Stimulated activated naive B cell treated with anti-CD40 and anti-IgM and Interleukin-4, amounts not matched to agents 10 μg/mL and 1 μg/mL and 100 μg/mL, for 72 hours (primary cell): ENCODE results near the gene RNF40.

Experiments
- ATAC-seq, 2 donors: fragments of 150-1000 bp; cut with Tn5 transposase; replicated peaks; 2 replicates each; pipeline ENCODE4 v1.10.0; 2021; ENCODE audit warnings: moderate library complexity in 1 of 2
- DNase-seq: peaks from one replicate; pipeline ENCODE4 v3.0.0; 2021
- H3K27ac Mint-ChIP-seq: one replicate; pipeline ENCODE4 v1.8.0; 2022; ENCODE audit warnings: mild to moderate bottlenecking, mixed read lengths
- H3K27me3 Mint-ChIP-seq, 2 donors: one replicate each; pipeline ENCODE4 v1.8.0; 2022; ENCODE audit warnings: mixed read lengths in 2 of 2
- H3K36me3 Mint-ChIP-seq, 2 donors: one replicate each; pipeline ENCODE4 v1.8.0; 2022; ENCODE audit warnings: mixed read lengths in 2 of 2, mild to moderate bottlenecking in 1 of 2
- H3K4me1 Mint-ChIP-seq, 2 donors: one replicate each; pipeline ENCODE4 v1.8.0; 2022; ENCODE audit warnings: mixed read lengths in 2 of 2, mild to moderate bottlenecking in 1 of 2
- H3K4me3 Mint-ChIP-seq, 2 donors: one replicate each; pipeline ENCODE4 v1.8.0; 2022; ENCODE audit warnings: mild to moderate bottlenecking in 2 of 2, mixed read lengths in 2 of 2, moderate library complexity in 1 of 2
- H3K9me3 Mint-ChIP-seq, 2 donors: one replicate each; pipeline ENCODE4 v1.8.0; 2022; ENCODE audit warnings: mixed read lengths in 2 of 2, mild to moderate bottlenecking in 1 of 2

Gene RNF40

GRCh38 chr16:30731411-30731810, 30.7 kb upstream of the RNF40 start:
- ATAC-seq (peak in 1 of 2 donors; percentile 18), DNase-seq (no peak)
- H3K4me3 Mint-ChIP-seq: no peak overlapping the region
- H3K36me3 Mint-ChIP-seq: peaks cover 38 to 47% of the 10 kb centered on the region in 2 donors
- H3K4me1 Mint-ChIP-seq: peaks cover 3 to 16% of the 10 kb centered on the region in 2 donors
- H3K9me3 Mint-ChIP-seq: no peaks in the 10 kb centered on the region
- no peak overlapping the region for H3K27ac Mint-ChIP-seq
- no peaks in the 10 kb centered on the region for H3K27me3 Mint-ChIP-seq

- H3K4me3 Mint-ChIP-seq: no peak overlapping the region
- H3K9me3 Mint-ChIP-seq: no peaks in the 10 kb centered on the region
- ATAC-seq (no peak), DNase-seq (no peak)
- H3K27ac Mint-ChIP-seq: peak overlapping the region; percentile 48
- peaks cover 38 to 71% of the 10 kb centered on the region in 2 donors for H3K36me3 Mint-ChIP-seq
- H3K4me1 Mint-ChIP-seq: peaks cover 19 to 37% of the 10 kb centered on the region in 2 donors
- H3K27me3 Mint-ChIP-seq: no peaks in the 10 kb centered on the region
These were observed 24.9 kb upstream of the RNF40 start for GRCh38 chr16:30736995-30737793.

- Mint-ChIP-seq H3K4me3 (no peak overlapping the region), H3K27me3 (no peaks in the 10 kb centered on the region), H3K4me1 (peaks cover 19 to 37% of the 10 kb centered on the region in 2 donors), H3K9me3 (no peaks in the 10 kb centered on the region), H3K27ac (peak overlapping the region; percentile 48), H3K36me3 (peaks cover 38 to 70% of the 10 kb centered on the region in 2 donors)
- ATAC-seq (no peak), DNase-seq (no peak)
These were observed 24.1 kb upstream of the RNF40 start for GRCh38 chr16:30737794-30738648.

GRCh38 chr16:30738984-30739951, 22.9 kb upstream of the RNF40 start:
- no peak overlapping the region for H3K27ac Mint-ChIP-seq
- no peak for ATAC-seq
- no peak overlapping the region for H3K4me3 Mint-ChIP-seq
- H3K4me1 Mint-ChIP-seq: peaks cover 16 to 37% of the 10 kb centered on the region in 2 donors
- H3K36me3 Mint-ChIP-seq: peaks cover 38 to 65% of the 10 kb centered on the region in 2 donors
- no peaks in the 10 kb centered on the region for H3K9me3 Mint-ChIP-seq
- DNase-seq: no peak
- H3K27me3 Mint-ChIP-seq: no peaks in the 10 kb centered on the region

GRCh38 chr16:30740364-30741251, 21.5 kb upstream of the RNF40 start:
- DNase-seq (no peak), ATAC-seq (no peak)
- Mint-ChIP-seq H3K36me3 (peaks cover 42 to 67% of the 10 kb centered on the region in 2 donors), H3K4me3 (peak overlapping the region in 1 of 2 donors; percentile 43), H3K27me3 (no peaks in the 10 kb centered on the region), H3K27ac (no peak overlapping the region), H3K4me1 (peaks cover 16 to 37% of the 10 kb centered on the region in 2 donors), H3K9me3 (no peaks in the 10 kb centered on the region)

- Mint-ChIP-seq H3K4me3 (no peak overlapping the region), H3K36me3 (peaks cover 38 to 60% of the 10 kb centered on the region in 2 donors), H3K27ac (peak overlapping the region; percentile 62), H3K27me3 (no peaks in the 10 kb centered on the region), H3K9me3 (no peaks in the 10 kb centered on the region), H3K4me1 (peaks cover 16 to 37% of the 10 kb centered on the region in 2 donors)
- ATAC-seq (no peak), DNase-seq (no peak)
These were observed 20.6 kb upstream of the RNF40 start for GRCh38 chr16:30741461-30741914.

- no peak overlapping the region for H3K4me3 Mint-ChIP-seq
- H3K4me1 Mint-ChIP-seq: peaks cover 20 to 41% of the 10 kb centered on the region in 2 donors
- no peaks in the 10 kb centered on the region for H3K27me3 Mint-ChIP-seq
- no peaks in the 10 kb centered on the region for H3K9me3 Mint-ChIP-seq
- H3K36me3 Mint-ChIP-seq: peaks cover 31 to 46% of the 10 kb centered on the region in 2 donors
- no peak for DNase-seq
- ATAC-seq: no peak
- no peak overlapping the region for H3K27ac Mint-ChIP-seq
These were observed 18.4 kb upstream of the RNF40 start for GRCh38 chr16:30743716-30744115.

- H3K27ac Mint-ChIP-seq: no peak overlapping the region
- H3K4me1 Mint-ChIP-seq: peaks cover 23 to 41% of the 10 kb centered on the region in 2 donors
- DNase-seq (no peak), ATAC-seq (no peak)
- H3K4me3 Mint-ChIP-seq: no peak overlapping the region
- H3K36me3 Mint-ChIP-seq: peaks cover 32 to 48% of the 10 kb centered on the region in 2 donors
- H3K27me3 Mint-ChIP-seq: no peaks in the 10 kb centered on the region
- no peaks in the 10 kb centered on the region for H3K9me3 Mint-ChIP-seq
These were observed 17.9 kb upstream of the RNF40 start for GRCh38 chr16:30744183-30744582.

- no peak for DNase-seq
- Mint-ChIP-seq H3K9me3 (no peaks in the 10 kb centered on the region), H3K4me3 (no peak overlapping the region), H3K27me3 (no peaks in the 10 kb centered on the region), H3K36me3 (peaks cover 38 to 55% of the 10 kb centered on the region in 2 donors), H3K27ac (peak overlapping the region; percentile 20), H3K4me1 (peaks cover 28 to 46% of the 10 kb centered on the region in 2 donors)
- ATAC-seq: no peak
These were observed 17.0 kb upstream of the RNF40 start for GRCh38 chr16:30745082-30745481.

- ATAC-seq: no peak
- Mint-ChIP-seq H3K27ac (no peak overlapping the region), H3K4me3 (no peak overlapping the region), H3K36me3 (peaks cover 30 to 50% of the 10 kb centered on the region in 2 donors), H3K4me1 (peaks cover 17 to 35% of the 10 kb centered on the region in 2 donors), H3K27me3 (no peaks in the 10 kb centered on the region), H3K9me3 (no peaks in the 10 kb centered on the region)
- no peak for DNase-seq
These were observed 15.4 kb upstream of the RNF40 start for GRCh38 chr16:30746638-30747175.

GRCh38 chr16:30747331-30747730, 14.8 kb upstream of the RNF40 start:
- DNase-seq (no peak), ATAC-seq (no peak)
- Mint-ChIP-seq H3K27ac (peak overlapping the region; percentile 96), H3K9me3 (no peaks in the 10 kb centered on the region), H3K4me3 (peak overlapping the region; percentile 92 to 99), H3K36me3 (peaks cover 24 to 44% of the 10 kb centered on the region in 2 donors), H3K27me3 (no peaks in the 10 kb centered on the region), H3K4me1 (peaks cover 17 to 33% of the 10 kb centered on the region in 2 donors)

- H3K27ac Mint-ChIP-seq: peak within 1 kb of the TSS; percentile 97
- peak; percentile 97 for DNase-seq
- H3K27me3 Mint-ChIP-seq: no peaks in the 10 kb centered on the region
- peak within 1 kb of the TSS; percentile 92 to 99 for H3K4me3 Mint-ChIP-seq
- H3K36me3 Mint-ChIP-seq: peaks cover 22 to 43% of the 10 kb centered on the region in 2 donors
- no peaks in the 10 kb centered on the region for H3K9me3 Mint-ChIP-seq
- peaks cover 17 to 33% of the 10 kb centered on the region in 2 donors for H3K4me1 Mint-ChIP-seq
- peak; percentile 98 for ATAC-seq
These were observed 14.1 kb upstream of the RNF40 start, which contains the start of gene PHKG2 for GRCh38 chr16:30747799-30748633. Gene PHKG2 (plus strand): TSS chr16:30748425. CDS start chr16:30748821, 396 bp downstream.
